Activated naive CD4-positive, alpha-beta T cell treated with anti-CD3 and anti-CD28 coated beads for 36 hours (primary cell): Measurements from ENCODE around the gene DOK3. TPM values are rescaled to one million over a fixed set of nuclear protein-coding genes. Genes with fewer than 3 reads are reported as not detected.
"Not testable (repeated sequence)": the region's sequence is repeated elsewhere in the genome, so short reads cannot be mapped to it uniquely, and the experiment has no call there.

ENCODE experiments used
- CTCF ChIA-PET: fragments of 350-600 bp; sonication (Branson Sonifier 250); formaldehyde crosslinking; loops from one replicate; lab custom pipeline; 2021; ENCODE audit warnings: antibody characterized with exemption; lab: Charles Lee
- DNase-seq: peaks from one replicate; pipeline ENCODE4 v3.0.0-alpha.2; 2020
- H3K27ac Mint-ChIP-seq: one replicate; pipeline ENCODE4 v1.8.0; 2021; ENCODE audit warnings: mild to moderate bottlenecking, mixed read lengths
- H3K27me3 Mint-ChIP-seq: one replicate; pipeline ENCODE4 v1.8.0; 2021; ENCODE audit warnings: low read depth, mixed read lengths
- H3K36me3 Mint-ChIP-seq: one replicate; pipeline ENCODE4 v1.8.0; 2021; ENCODE audit warnings: low read depth, mixed read lengths
- H3K4me1 Mint-ChIP-seq: one replicate; pipeline ENCODE4 v1.8.0; 2021; ENCODE audit warnings: low read depth, mixed read lengths
- H3K4me3 Mint-ChIP-seq: one replicate; pipeline ENCODE4 v1.8.0; 2021; ENCODE audit warnings: mild to moderate bottlenecking, moderate library complexity, mixed read lengths
- H3K9me3 Mint-ChIP-seq: one replicate; pipeline ENCODE4 v1.8.0; 2021; ENCODE audit warnings: mixed read lengths
- intact Hi-C: fragments of 100-400 bp; cut with micrococcal nuclease; formaldehyde crosslinking; loops from one replicate; pipeline ENCODE4 v1.15.1; 2023
- total RNA-seq, 2 experiments: library from RNA; stranded (reverse); gene quantifications; one replicate each; pipeline ENCODE4 v1.2.3, GENCODE V29; 2021

Gene DOK3
- total RNA-seq, 2 experiments from 2014 or later: 0.37 to 1.3 TPM

- DNase-seq: no peak
- CTCF ChIA-PET: interaction anchor here (0.6 to 3.2 kb wide), 8 partner anchors 12 to 103 kb away, joined by 3 to 14 read pairs (median 4); partner anchors contain the start of gene DDX41
- H3K27me3 Mint-ChIP-seq: no peaks in the 10 kb centered on the region
- intact Hi-C loops: no loop called here
- H3K9me3 Mint-ChIP-seq: no peaks in the 10 kb centered on the region
- H3K4me1 Mint-ChIP-seq: peaks cover 21% of the 10 kb centered on the region
- H3K27ac Mint-ChIP-seq: no peak overlapping the region
- peaks cover 6% of the 10 kb centered on the region for H3K36me3 Mint-ChIP-seq
- H3K4me3 Mint-ChIP-seq: no peak overlapping the region
Measured at GRCh38 chr5:177491983-177492746, 17.5 kb downstream of the DOK3 start.

GRCh38 chr5:177491429-177491945 is 18.1 kb downstream of the DOK3 start:
- Mint-ChIP-seq H3K9me3 (no peaks in the 10 kb centered on the region), H3K27ac (no peak overlapping the region), H3K4me3 (no peak overlapping the region), H3K36me3 (peaks cover 6% of the 10 kb centered on the region), H3K4me1 (peaks cover 21% of the 10 kb centered on the region), H3K27me3 (no peaks in the 10 kb centered on the region)
- no peak for DNase-seq
- CTCF ChIA-PET: interaction anchor here (0.9 to 3.2 kb wide), 2 partner anchors 12 to 88 kb away, joined by 3 to 14 read pairs; no protein-coding TSS in a partner anchor
- intact Hi-C loops: no loop called here

DNA sequence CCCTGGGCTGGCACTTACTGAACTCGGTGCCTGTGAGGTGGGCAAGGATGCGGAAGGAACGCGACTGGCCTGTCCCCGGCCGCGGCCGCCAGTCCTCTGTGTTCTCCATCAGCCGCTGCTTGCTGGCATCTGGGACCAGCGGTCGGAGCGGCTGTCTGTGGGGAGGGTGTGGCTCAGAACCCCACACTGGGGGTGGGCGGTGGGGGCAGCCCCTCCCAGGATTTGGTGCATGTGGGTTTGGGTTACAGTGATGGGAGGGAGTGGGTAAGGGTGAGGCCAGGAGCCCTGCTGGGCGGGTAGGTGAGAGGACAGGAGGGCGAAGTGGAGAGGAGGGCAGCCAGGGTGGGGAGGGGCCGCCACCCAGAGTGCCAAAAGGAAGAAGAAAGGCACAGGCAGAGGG is 18.6 kb downstream of the DOK3 start:
- no peaks in the 10 kb centered on the region for H3K9me3 Mint-ChIP-seq
- DNase-seq: no peak
- H3K4me3 Mint-ChIP-seq: no peak overlapping the region
- intact Hi-C loops: no loop called here
- peaks cover 18% of the 10 kb centered on the region for H3K4me1 Mint-ChIP-seq
- CTCF ChIA-PET: interaction anchor here (0.8 to 0.9 kb wide), 2 partner anchors 10 to 11 kb away, joined by 3 to 4 read pairs; no protein-coding TSS in a partner anchor
- H3K27ac Mint-ChIP-seq: no peak overlapping the region
- H3K27me3 Mint-ChIP-seq: no peaks in the 10 kb centered on the region
- peaks cover 6% of the 10 kb centered on the region for H3K36me3 Mint-ChIP-seq

DNA sequence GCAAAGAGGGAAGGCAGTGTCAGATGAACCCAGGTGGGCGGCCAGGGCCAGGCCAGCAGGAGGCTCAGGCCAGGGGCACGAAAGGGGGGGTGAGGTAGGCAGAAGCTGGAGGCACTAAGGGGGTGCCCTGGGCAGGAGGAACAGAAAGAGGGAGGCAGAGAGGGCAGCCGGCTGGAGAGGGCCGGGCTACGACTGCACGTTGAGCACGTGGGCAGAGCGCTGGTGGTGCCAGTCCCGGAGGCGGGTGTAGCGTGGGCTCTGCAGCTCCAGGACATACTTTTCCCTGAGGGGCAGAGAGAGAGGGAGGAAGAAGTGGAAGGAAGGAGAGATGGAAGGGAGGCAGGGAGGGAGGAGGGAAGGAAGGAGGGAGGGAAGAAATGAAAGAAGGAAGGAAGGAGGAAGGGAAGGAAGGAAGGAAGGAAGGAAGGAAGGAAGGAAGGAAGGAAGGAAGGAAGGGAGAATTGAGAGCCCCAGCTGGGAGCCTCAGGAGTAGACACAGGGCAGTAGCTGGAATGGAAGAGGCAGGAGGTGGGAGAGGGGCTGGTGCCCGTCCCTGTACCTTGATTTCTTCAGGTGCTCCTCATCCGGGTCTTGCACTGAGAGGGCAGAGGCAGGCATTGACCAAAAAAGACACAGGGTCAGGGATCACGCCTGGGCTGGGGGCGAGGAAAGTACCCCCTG is 19.2 kb downstream of the DOK3 start:
- peaks cover 17% of the 10 kb centered on the region for H3K4me1 Mint-ChIP-seq
- CTCF ChIA-PET: interaction anchor here (0.8 to 1.1 kb wide), 2 partner anchors 10 to 86 kb away, joined by 4 to 6 read pairs; no protein-coding TSS in a partner anchor
- H3K36me3 Mint-ChIP-seq: peaks cover 6% of the 10 kb centered on the region
- DNase-seq: no peak
- H3K27me3 Mint-ChIP-seq: no peaks in the 10 kb centered on the region
- intact Hi-C loops: no loop called here
- no peaks in the 10 kb centered on the region for H3K9me3 Mint-ChIP-seq
- no peak overlapping the region for H3K27ac Mint-ChIP-seq
- no peak overlapping the region for H3K4me3 Mint-ChIP-seq

- intact Hi-C loops: no loop called here
- no peaks in the 10 kb centered on the region for H3K9me3 Mint-ChIP-seq
- DNase-seq: no peak
- CTCF ChIA-PET: interaction anchor here (1.1 to 1.8 kb wide), 2 partner anchors 12 to 84 kb away, joined by 6 read pairs; no protein-coding TSS in a partner anchor
- H3K4me3 Mint-ChIP-seq: no peak overlapping the region
- H3K27ac Mint-ChIP-seq: no peak overlapping the region
- peaks cover 10% of the 10 kb centered on the region for H3K4me1 Mint-ChIP-seq
- peaks cover 6% of the 10 kb centered on the region for H3K36me3 Mint-ChIP-seq
- no peaks in the 10 kb centered on the region for H3K27me3 Mint-ChIP-seq
Measured at GRCh38 chr5:177489119-177489716, 20.4 kb downstream of the DOK3 start.

DNA sequence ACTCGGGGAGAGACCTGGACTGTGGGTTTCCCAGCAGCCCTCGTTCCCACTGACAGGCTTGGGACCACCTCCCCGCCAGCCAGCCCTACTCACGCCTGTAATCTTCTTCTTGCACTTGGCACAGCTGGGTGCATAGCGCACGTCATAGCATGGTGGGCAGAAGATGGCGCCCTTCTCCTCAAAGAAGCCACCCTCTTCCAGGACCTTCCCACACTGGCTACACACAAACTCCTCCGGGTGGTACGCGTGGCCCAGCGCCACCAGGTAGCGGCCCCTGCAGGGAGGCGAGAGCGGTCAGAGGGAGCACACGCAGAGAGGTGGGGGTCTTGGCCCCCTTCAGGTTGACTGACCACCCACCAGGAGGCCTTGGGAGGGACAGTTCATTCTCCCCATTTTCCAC is 21.7 kb downstream of the DOK3 start:
- intact Hi-C loops: no loop called here
- Mint-ChIP-seq H3K36me3 (peaks cover 6% of the 10 kb centered on the region), H3K4me1 (no peaks in the 10 kb centered on the region)

GRCh38 chr5:177487144-177487543 is 22.5 kb downstream of the DOK3 start:
- Mint-ChIP-seq H3K9me3 (no peaks in the 10 kb centered on the region), H3K36me3 (peaks cover 6% of the 10 kb centered on the region), H3K4me3 (no peak overlapping the region), H3K4me1 (no peaks in the 10 kb centered on the region), H3K27ac (no peak overlapping the region), H3K27me3 (no peaks in the 10 kb centered on the region)
- CTCF ChIA-PET: interaction anchor here (0.6 kb wide), 1 partner anchor 20 kb away, joined by 7 read pairs; no protein-coding TSS in a partner anchor
- DNase-seq: no peak
- intact Hi-C loops: no loop called here

More for the DNA sequence above, 21.7 kb downstream of the DOK3 start:
- CTCF ChIA-PET: interaction anchor here (0.6 to 1.5 kb wide), 2 partner anchors 10 to 11 kb away, joined by 3 to 6 read pairs; no protein-coding TSS in a partner anchor
- Mint-ChIP-seq H3K4me3 (no peak overlapping the region), H3K27me3 (no peaks in the 10 kb centered on the region), H3K27ac (no peak overlapping the region), H3K9me3 (no peaks in the 10 kb centered on the region)
- no peak for DNase-seq

DNA sequence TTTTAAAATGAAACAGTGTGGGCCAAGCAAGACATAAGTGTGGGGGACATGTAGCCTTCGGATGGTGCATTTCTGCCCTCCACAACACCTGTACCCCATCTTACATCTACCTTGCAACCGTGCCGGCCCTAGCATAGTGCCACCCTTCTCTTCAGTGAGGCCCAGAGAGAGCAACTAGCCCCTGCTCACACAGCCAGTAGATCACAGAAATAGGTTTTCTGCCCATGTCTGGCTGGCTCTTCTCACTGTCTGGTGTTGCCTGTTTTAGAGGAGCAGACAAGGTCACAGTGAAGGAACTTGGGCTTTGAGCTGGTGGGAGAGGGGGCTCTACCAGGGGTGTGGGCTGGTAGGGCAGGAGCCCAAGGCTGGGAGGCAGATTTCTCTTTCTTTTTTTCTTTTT is 23.4 kb downstream of the DOK3 start:
- H3K27ac Mint-ChIP-seq: no peak overlapping the region
- no peak overlapping the region for H3K4me3 Mint-ChIP-seq
- no peaks in the 10 kb centered on the region for H3K4me1 Mint-ChIP-seq
- no peaks in the 10 kb centered on the region for H3K9me3 Mint-ChIP-seq
- H3K27me3 Mint-ChIP-seq: no peaks in the 10 kb centered on the region
- CTCF ChIA-PET: interaction anchor here (1.9 kb wide), 1 partner anchor 16 kb away, joined by 6 read pairs; no protein-coding TSS in a partner anchor
- peaks cover 5% of the 10 kb centered on the region for H3K36me3 Mint-ChIP-seq
- intact Hi-C loops: no loop called here
- no peak for DNase-seq

GRCh38 chr5:177485753-177486152 is 23.9 kb downstream of the DOK3 start:
- H3K4me1 Mint-ChIP-seq, H3K9me3 Mint-ChIP-seq, H3K27ac Mint-ChIP-seq, DNase-seq, H3K27me3 Mint-ChIP-seq, H3K36me3 Mint-ChIP-seq, intact Hi-C loops, H3K4me3 Mint-ChIP-seq: not testable (repeated sequence)
- CTCF ChIA-PET: interaction anchor here (1.9 kb wide), 1 partner anchor 16 kb away, joined by 6 read pairs; no protein-coding TSS in a partner anchor

- CTCF ChIA-PET: interaction anchor here (1.9 kb wide), 1 partner anchor 17 kb away, joined by 6 read pairs; no protein-coding TSS in a partner anchor
- peaks cover 2% of the 10 kb centered on the region for H3K36me3 Mint-ChIP-seq
- no peak for DNase-seq
- H3K4me1 Mint-ChIP-seq: peaks cover under 1% of the 10 kb centered on the region
- H3K9me3 Mint-ChIP-seq: no peaks in the 10 kb centered on the region
- H3K4me3 Mint-ChIP-seq: no peak overlapping the region
- intact Hi-C loops: no loop called here
- H3K27me3 Mint-ChIP-seq: no peaks in the 10 kb centered on the region
- H3K27ac Mint-ChIP-seq: no peak overlapping the region
Measured at GRCh38 chr5:177484902-177485549, 24.6 kb downstream of the DOK3 start.

DNA sequence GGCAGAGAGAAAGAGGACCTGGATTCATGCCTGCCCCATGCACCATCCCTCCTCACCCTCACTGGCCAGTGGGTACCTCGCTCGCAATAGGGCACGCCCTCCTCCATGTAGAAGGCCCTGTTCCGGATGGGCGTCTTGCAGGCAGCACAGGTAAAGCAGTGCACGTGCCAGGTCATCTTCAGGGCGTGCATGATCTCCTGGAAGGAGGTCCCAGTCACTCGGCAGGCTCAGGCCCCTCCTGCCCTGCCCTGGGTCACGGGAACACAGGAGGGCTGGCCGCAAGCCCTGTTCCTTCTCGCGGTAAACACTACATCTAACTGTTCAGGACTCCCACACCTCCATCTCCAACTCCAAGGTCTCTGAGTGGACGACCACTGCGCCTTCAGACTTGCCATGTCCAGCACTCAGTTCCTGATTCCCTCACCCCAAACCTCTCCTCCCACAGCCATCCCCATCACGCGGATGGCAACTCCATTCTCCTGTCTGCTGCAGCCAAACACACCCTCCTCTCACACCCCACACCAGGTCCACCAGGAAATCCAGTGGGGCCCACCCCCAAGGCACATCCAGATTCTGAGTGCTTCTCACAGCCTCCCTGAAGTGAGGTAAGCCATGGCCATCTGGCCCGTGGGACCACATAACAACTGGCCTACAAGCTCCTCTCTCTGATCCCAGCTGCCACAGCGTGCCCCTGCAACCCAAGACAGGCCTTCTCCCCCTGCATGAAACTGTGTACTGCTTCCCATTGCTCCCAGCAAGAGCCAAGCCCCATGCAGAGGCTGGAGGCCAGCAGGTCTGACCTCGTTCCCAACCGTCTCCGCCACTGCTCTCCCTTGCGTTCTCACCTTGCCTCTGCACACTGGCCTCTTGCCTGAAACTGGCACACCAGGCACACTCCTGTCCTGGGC is 25.4 kb downstream of the DOK3 start:
- CTCF ChIA-PET: interaction anchor here (1.9 kb wide), 1 partner anchor 18 kb away, joined by 6 read pairs; no protein-coding TSS in a partner anchor
- H3K9me3 Mint-ChIP-seq: no peaks in the 10 kb centered on the region
- H3K4me3 Mint-ChIP-seq: no peak overlapping the region
- H3K27me3 Mint-ChIP-seq: no peaks in the 10 kb centered on the region
- H3K27ac Mint-ChIP-seq: no peak overlapping the region
- peaks cover 4% of the 10 kb centered on the region for H3K36me3 Mint-ChIP-seq
- intact Hi-C loops: no loop called here
- DNase-seq: no peak
- H3K4me1 Mint-ChIP-seq: peaks cover 8% of the 10 kb centered on the region
